GM18508 (cell line): Measurements from ENCODE around the gene GTF2IRD1.
"Not testable (repeated sequence)": the region's sequence is repeated elsewhere in the genome, so short reads cannot be mapped to it uniquely, and the experiment has no call there.

Experiments
- ATAC-seq: cut with Tn5 transposase; IDR thresholded peaks from one replicate; pipeline ENCODE4 v1.9.1; 2021; ENCODE audit warnings: moderate number of reproducible peaks; ENCODE audit not compliant: insufficient read depth, unreplicated experiment

Gene GTF2IRD1

GRCh38 chr7:74541937-74542336 is 88.2 kb downstream of the GTF2IRD1 start:
- not testable (repeated sequence) for ATAC-seq

GRCh38 chr7:74542558-74543117 is 88.9 kb downstream of the GTF2IRD1 start:
- no peak for ATAC-seq

GRCh38 chr7:74544706-74545469 is 91.2 kb downstream of the GTF2IRD1 start:
- no peak for ATAC-seq

- ATAC-seq = no peak
These were observed 92.2 kb downstream of the GTF2IRD1 start for GRCh38 chr7:74545921-74546320.

GRCh38 chr7:74553596-74554012 is 99.9 kb downstream of the GTF2IRD1 start:
- ATAC-seq = not testable (repeated sequence)

GRCh38 chr7:74554178-74554577 is 100.5 kb downstream of the GTF2IRD1 start:
- no peak for ATAC-seq

GRCh38 chr7:74560086-74560719 is 106.5 kb downstream of the GTF2IRD1 start:
- ATAC-seq = no peak

GRCh38 chr7:74561898-74562613 is 108.3 kb downstream of the GTF2IRD1 start:
- no peak for ATAC-seq

- ATAC-seq = not testable (repeated sequence)
These were observed 109.9 kb downstream of the GTF2IRD1 start for GRCh38 chr7:74563639-74564038.

- ATAC-seq = no peak
These were observed 113.6 kb downstream of the GTF2IRD1 start for GRCh38 chr7:74567318-74567668.

- no peak for ATAC-seq
These were observed 115.0 kb downstream of the GTF2IRD1 start for GRCh38 chr7:74568658-74569057.

- ATAC-seq = no peak
These were observed 115.9 kb downstream of the GTF2IRD1 start for GRCh38 chr7:74569501-74570075.

- ATAC-seq = no peak
These were observed 116.9 kb downstream of the GTF2IRD1 start for GRCh38 chr7:74570533-74571156.

GRCh38 chr7:74572301-74572979 is 118.7 kb downstream of the GTF2IRD1 start:
- no peak for ATAC-seq

- ATAC-seq = no peak
These were observed 119.8 kb downstream of the GTF2IRD1 start for GRCh38 chr7:74573512-74573911.

GRCh38 chr7:74575083-74575784 is 121.5 kb downstream of the GTF2IRD1 start:
- ATAC-seq = no peak

- no peak for ATAC-seq
These were observed 122.1 kb downstream of the GTF2IRD1 start for GRCh38 chr7:74575811-74576210.

- no peak for ATAC-seq
These were observed 126.3 kb downstream of the GTF2IRD1 start for GRCh38 chr7:74579800-74580685.
